GM06990 (cell line): ENCODE results near the gene INKA2.

ENCODE experiments used
- DNase-seq: peaks from one replicate; pipeline ENCODE4 v3.0.0-alpha.2; 2011; ENCODE audit not compliant: insufficient read length; ENCODE audit errors: extremely low read depth
- H3K27me3 ChIP-seq: replicated peaks from 2 replicates; pipeline ENCODE4 v1.6.0; 2011; ENCODE audit warnings: low read length; ENCODE audit not compliant: control insufficient read depth, insufficient read depth
- H3K36me3 ChIP-seq: 2 replicates; pipeline ENCODE4 v1.5.1; 2011; ENCODE audit warnings: low read length; ENCODE audit not compliant: control insufficient read depth, insufficient read depth
- H3K4me3 ChIP-seq: replicated peaks from 2 replicates; pipeline ENCODE4 v1.5.1; 2011; ENCODE audit warnings: low read depth, mild to moderate bottlenecking, control low read depth, low read length
- TF ChIP-seq, protein P1 (sequence below): IDR thresholded peaks from 2 replicates; pipeline ENCODE4 v1.5.1; 2011; ENCODE audit warnings: low read length, control low read depth, mild to moderate bottlenecking, inconsistent platforms; ENCODE audit not compliant: insufficient read depth, poor library complexity, severe bottlenecking

The INKA2 gene

DNA sequence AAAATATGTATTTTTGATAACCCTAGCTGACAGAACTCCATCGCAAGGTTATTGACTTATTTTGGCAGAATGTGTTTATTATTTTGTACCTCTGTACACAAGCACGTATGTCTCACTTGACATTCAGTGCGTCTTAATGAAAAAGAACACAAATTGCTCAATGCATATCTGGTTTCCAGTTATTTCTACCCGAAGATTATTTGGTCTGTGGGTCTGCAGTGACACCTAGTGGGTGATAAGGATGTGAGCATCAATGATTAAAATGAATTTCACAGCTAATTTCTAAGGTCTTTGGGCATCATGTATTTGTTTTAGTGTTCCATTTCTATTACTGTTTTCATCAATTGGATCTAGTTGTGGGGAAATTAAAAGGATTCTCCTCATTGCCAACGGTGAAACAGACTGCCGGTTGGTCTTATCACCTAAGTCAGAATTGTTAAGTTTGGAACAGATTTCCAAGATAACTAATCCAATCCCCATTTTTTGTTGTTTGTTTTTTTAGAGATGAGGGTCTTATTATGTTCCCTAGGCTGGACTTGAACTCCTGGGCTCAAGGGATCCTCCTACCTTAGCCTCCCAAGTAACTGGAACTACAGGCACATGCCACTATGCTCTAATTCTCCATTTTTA, 30.4 kb upstream of the INKA2 start:
- no peak for DNase-seq
- no peaks in the 10 kb centered on the region for H3K27me3 ChIP-seq
- TF ChIP-seq, protein P1, sequence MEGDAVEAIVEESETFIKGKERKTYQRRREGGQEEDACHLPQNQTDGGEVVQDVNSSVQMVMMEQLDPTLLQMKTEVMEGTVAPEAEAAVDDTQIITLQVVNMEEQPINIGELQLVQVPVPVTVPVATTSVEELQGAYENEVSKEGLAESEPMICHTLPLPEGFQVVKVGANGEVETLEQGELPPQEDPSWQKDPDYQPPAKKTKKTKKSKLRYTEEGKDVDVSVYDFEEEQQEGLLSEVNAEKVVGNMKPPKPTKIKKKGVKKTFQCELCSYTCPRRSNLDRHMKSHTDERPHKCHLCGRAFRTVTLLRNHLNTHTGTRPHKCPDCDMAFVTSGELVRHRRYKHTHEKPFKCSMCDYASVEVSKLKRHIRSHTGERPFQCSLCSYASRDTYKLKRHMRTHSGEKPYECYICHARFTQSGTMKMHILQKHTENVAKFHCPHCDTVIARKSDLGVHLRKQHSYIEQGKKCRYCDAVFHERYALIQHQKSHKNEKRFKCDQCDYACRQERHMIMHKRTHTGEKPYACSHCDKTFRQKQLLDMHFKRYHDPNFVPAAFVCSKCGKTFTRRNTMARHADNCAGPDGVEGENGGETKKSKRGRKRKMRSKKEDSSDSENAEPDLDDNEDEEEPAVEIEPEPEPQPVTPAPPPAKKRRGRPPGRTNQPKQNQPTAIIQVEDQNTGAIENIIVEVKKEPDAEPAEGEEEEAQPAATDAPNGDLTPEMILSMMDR = peak; percentile 63
- H3K36me3 ChIP-seq = peaks cover 8% of the 10 kb centered on the region
- H3K4me3 ChIP-seq = no peak overlapping the region

DNA sequence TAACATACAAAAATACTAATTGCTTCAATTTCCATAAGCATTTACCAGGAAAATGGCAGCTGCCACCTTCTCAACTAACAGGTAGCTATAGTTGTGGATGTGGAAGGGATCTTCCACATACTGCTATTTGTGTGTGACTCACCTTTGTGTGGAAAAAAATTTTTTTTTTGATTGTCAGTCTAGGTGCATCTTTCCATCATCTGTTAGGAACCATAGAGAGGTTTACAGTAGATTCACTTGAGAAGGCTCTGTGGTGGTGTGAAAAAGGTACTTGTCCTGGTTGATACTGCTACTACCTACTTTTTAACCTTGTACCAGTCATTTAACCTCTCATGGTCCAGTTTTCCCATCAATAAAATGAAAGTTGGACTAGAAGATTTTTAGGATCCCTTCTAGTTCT, 29.4 kb upstream of the INKA2 start:
- no peak overlapping the region for H3K4me3 ChIP-seq
- H3K27me3 ChIP-seq = no peaks in the 10 kb centered on the region
- no peak for DNase-seq
- TF ChIP-seq, protein P1 = no peak
- H3K36me3 ChIP-seq = peaks cover 8% of the 10 kb centered on the region

DNA sequence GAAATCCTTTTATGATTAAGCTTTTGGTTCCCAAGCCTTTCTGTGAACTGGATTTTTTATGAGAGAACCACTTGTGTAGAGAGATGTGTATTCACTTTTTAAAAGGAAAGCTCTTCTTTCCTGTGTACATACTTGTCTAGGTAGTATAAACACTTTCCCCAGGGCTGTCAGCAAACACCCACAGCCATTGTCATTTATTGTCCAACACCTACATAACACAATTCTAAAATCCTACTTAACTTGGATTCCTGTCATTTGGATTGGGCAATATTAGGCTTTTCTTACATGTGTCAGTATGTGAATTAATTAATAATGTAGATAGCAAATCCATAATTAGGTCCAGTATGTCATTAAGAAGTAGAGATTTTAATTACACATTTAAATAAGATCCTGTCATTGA, 28.8 kb upstream of the INKA2 start:
- no peaks in the 10 kb centered on the region for H3K27me3 ChIP-seq
- no peak for DNase-seq
- H3K4me3 ChIP-seq = no peak overlapping the region
- H3K36me3 ChIP-seq = peaks cover 9% of the 10 kb centered on the region
- TF ChIP-seq, protein P1 = no peak

DNA sequence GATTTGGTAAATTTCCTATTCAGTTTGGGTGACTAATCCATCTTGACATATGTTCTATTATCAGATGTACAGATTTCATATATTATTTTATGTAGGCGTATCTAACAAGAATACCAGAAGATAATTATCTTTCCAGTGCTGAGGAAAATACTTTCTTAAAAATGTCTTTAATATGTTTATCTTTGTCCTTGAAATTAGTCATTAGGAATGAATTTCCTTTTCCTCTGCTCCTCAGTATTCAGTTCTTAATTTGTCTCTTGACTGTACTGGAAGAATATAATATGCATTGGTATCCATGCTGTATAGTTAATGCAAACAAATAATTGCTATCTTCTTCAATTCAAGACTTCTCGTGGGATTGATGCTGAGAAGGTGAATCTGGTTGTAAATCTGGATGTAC, 23.1 kb upstream of the INKA2 start:
- TF ChIP-seq, protein P1 = no peak
- H3K27me3 ChIP-seq = no peaks in the 10 kb centered on the region
- no peak overlapping the region for H3K4me3 ChIP-seq
- H3K36me3 ChIP-seq = peaks cover 10% of the 10 kb centered on the region
- no peak for DNase-seq

DNA sequence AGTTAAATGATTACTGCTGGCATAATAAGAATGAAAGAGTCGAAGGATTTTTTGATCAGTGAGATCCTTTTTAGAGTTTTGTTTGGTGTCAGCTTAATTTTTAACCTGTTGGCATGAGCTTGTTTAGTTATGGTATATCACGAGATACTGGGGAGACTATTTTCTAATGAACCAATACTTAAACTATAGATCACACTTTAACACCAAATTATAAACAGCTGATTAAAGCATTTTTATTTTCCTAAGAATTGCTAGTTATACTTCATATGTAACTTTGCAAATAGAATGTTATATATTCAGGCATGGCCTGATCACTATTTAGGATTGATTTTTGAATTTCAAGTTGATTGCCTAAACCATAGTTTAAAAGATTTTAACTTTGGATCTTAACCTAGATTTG, 22.5 kb upstream of the INKA2 start:
- DNase-seq = no peak
- TF ChIP-seq, protein P1 = no peak

DNA sequence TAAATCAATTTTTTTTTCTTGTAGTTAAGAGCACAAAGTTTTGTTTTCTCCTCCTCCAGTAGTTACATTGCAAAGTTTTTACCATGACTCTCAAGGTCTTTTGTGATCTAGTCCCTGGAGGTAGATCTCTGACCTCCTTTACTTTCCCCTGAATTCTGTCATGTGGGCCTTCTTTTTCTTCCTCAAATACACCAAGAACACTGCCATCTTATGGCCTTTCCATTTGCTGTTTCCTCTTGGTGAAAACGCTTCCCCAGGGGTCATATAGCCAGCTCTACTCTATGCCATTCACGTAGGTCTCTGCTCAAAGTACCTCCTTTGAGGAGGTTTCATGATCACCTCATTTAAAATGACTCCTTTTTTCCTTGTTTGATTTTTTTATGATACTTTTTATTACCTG, 19.2 kb upstream of the INKA2 start:
- TF ChIP-seq, protein P1 = peak; percentile 7
- no peak for DNase-seq
- Histone ChIP-seq H3K36me3 (0 out of 2 replicates have a peak, but pooled peaks cover 2% of the 10 kb centered on the region), H3K27me3 (no peaks in the 10 kb centered on the region), H3K4me3 (no peak overlapping the region)

More for the DNA sequence above, 22.5 kb upstream of the INKA2 start:
- H3K4me3 ChIP-seq = no peak overlapping the region
- H3K36me3 ChIP-seq = peaks cover 10% of the 10 kb centered on the region
- no peaks in the 10 kb centered on the region for H3K27me3 ChIP-seq
